IMR-90 (cell line): Measurements from ENCODE around the gene DYNLL2. TPM values are rescaled to one million over a fixed set of nuclear protein-coding genes. Genes with fewer than 3 reads are reported as not detected.
A peak's percentile ranks its signal among the peaks of the same experiment; 100 is the strongest.

ENCODE experiments used
- ATAC-seq: fragments of 200-7000 bp; cut with Tn5 transposase; 2 replicates; pipeline ENCODE4 v1.9.1; 2020; ENCODE audit warnings: low read depth, mild to moderate bottlenecking, moderate library complexity
- BruUV-seq: library from RNA; stranded (reverse); fragments of 400-500 nt; replicated peaks from 2 replicates; lab custom pipeline; 2021; lab: Mats Ljungman, UMichigan
- CTCF ChIA-PET: fragments of 300-600 bp; formaldehyde crosslinking; extraction: SDS; loops from one replicate; lab custom pipeline; 2021; ENCODE audit warnings: antibody characterized with exemption; lab: Yijun Ruan, JAX
- POLR2A ChIA-PET: fragments of 300-600 bp; sonication (Branson Sonifier 250); formaldehyde crosslinking; loops from one replicate; lab custom pipeline; 2022; ENCODE audit warnings: antibody characterized with exemption; ENCODE audit not compliant: unreplicated experiment; lab: Charles Lee
- DNase-seq: peaks from one replicate; pipeline ENCODE4 v3.0.0; 2013
- H2AFZ ChIP-seq: replicated peaks from 2 replicates; pipeline ENCODE3; 2013; ENCODE audit warnings: low read length, mild to moderate bottlenecking; ENCODE audit not compliant: poor library complexity
- H2AK5ac ChIP-seq: 2 replicates; pipeline ENCODE4 v1.6.1; 2013; ENCODE audit warnings: low read depth, low read length, inconsistent platforms
- H2AK9ac ChIP-seq: replicated peaks from 2 replicates; pipeline ENCODE3; 2013; ENCODE audit warnings: mild to moderate bottlenecking, low read depth, low read length, moderate library complexity; ENCODE audit not compliant: poor library complexity
- H2BK120ac ChIP-seq: 2 replicates; pipeline ENCODE4 v1.6.1; 2013; ENCODE audit warnings: low read depth, low read length, inconsistent platforms
- H2BK15ac ChIP-seq: 3 replicates; pipeline ENCODE4 v1.6.1; 2013; ENCODE audit warnings: low read depth, low read length, inconsistent platforms
- H2BK20ac ChIP-seq: 2 replicates; pipeline ENCODE4 v1.6.1; 2013; ENCODE audit warnings: low read depth, mild to moderate bottlenecking, inconsistent platforms, low read length, moderate library complexity
- H2BK5ac ChIP-seq: 2 replicates; pipeline ENCODE4 v1.6.1; 2013; ENCODE audit warnings: mild to moderate bottlenecking, low read depth, low read length, inconsistent platforms; ENCODE audit not compliant: poor library complexity, severe bottlenecking
- H3K14ac ChIP-seq: replicated peaks from 2 replicates; pipeline ENCODE4 v1.6.1; 2013; ENCODE audit warnings: low read depth, low read length, inconsistent platforms
- H3K18ac ChIP-seq: 2 replicates; pipeline ENCODE4 v1.6.1; 2013; ENCODE audit warnings: low read depth, low read length, control low read depth
- H3K23ac ChIP-seq: 2 replicates; pipeline ENCODE4 v1.6.1; 2013; ENCODE audit warnings: low read depth, low read length, inconsistent platforms
- H3K27ac ChIP-seq: 2 replicates; pipeline ENCODE4 v1.5.1; 2013; ENCODE audit warnings: mild to moderate bottlenecking, control low read depth, low read length; ENCODE audit not compliant: insufficient read depth
- H3K27me3 ChIP-seq: 2 replicates; pipeline ENCODE4 v1.6.1; 2013; ENCODE audit warnings: low read length; ENCODE audit not compliant: control insufficient read depth, insufficient read depth
- H3K36me3 ChIP-seq: 2 replicates; pipeline ENCODE4 v1.6.1; 2013; ENCODE audit warnings: low read length, mixed read lengths; ENCODE audit not compliant: control insufficient read depth, insufficient read depth
- H3K4ac ChIP-seq: 2 replicates; pipeline ENCODE4 v1.6.1; 2013; ENCODE audit warnings: low read depth, low read length, inconsistent platforms
- H3K4me1 ChIP-seq: 2 replicates; pipeline ENCODE4 v1.6.1; 2013; ENCODE audit warnings: low read length, mixed read lengths; ENCODE audit not compliant: control insufficient read depth, insufficient read depth
- H3K4me2 ChIP-seq: 2 replicates; pipeline ENCODE4 v1.6.1; 2013; ENCODE audit warnings: low read depth, mild to moderate bottlenecking, control low read depth, low read length, moderate library complexity
- H3K4me3 ChIP-seq: 2 replicates; pipeline ENCODE4 v1.5.1; 2013; ENCODE audit warnings: low read depth, mild to moderate bottlenecking, control low read depth, low read length, moderate library complexity; ENCODE audit not compliant: insufficient read depth
- H3K56ac ChIP-seq: 2 replicates; pipeline ENCODE4 v1.6.1; 2013; ENCODE audit warnings: low read length, inconsistent platforms; ENCODE audit not compliant: insufficient read depth; ENCODE audit errors: extremely low read depth
- H3K79me1 ChIP-seq, 2 experiments: 2 replicates each; pipeline ENCODE4 v1.6.1; 2013; ENCODE audit warnings: low read length in 2 of 2, inconsistent platforms in 1 of 2, low read depth in 1 of 2
- H3K9ac ChIP-seq: 2 replicates; pipeline ENCODE4 v1.6.1; 2013; ENCODE audit warnings: low read depth, low read length, control low read depth
- H3K9me1 ChIP-seq: 2 replicates; pipeline ENCODE4 v1.6.1; 2013; ENCODE audit warnings: low read length, inconsistent platforms; ENCODE audit not compliant: insufficient read depth
- H3K9me3 ChIP-seq: 2 replicates; pipeline ENCODE4 v1.6.1; 2013; ENCODE audit warnings: low read length; ENCODE audit not compliant: control insufficient read depth, insufficient read depth
- H4K20me1 ChIP-seq: 2 replicates; pipeline ENCODE4 v1.6.1; 2013; ENCODE audit warnings: low read length, inconsistent platforms; ENCODE audit not compliant: insufficient read depth
- H4K5ac ChIP-seq: 2 replicates; pipeline ENCODE4 v1.6.1; 2013; ENCODE audit warnings: mild to moderate bottlenecking, low read depth, low read length, control low read depth
- H4K8ac ChIP-seq, 2 experiments: 2 replicates each; pipeline ENCODE4 v1.6.1; 2013; ENCODE audit warnings: low read depth in 2 of 2, low read length in 2 of 2, control low read depth in 1 of 2, inconsistent platforms in 1 of 2
- H4K91ac ChIP-seq: 2 replicates; pipeline ENCODE4 v1.6.1; 2013; ENCODE audit warnings: low read depth, low read length, inconsistent platforms; ENCODE audit not compliant: insufficient read depth
- CEBPB ChIP-seq: IDR thresholded peaks from 2 replicates; pipeline ENCODE4 v1.6.1; 2012; ENCODE audit warnings: low read depth, low read length, improper control_type of control experiment
- CHD1 ChIP-seq: IDR thresholded peaks from 2 replicates; pipeline ENCODE4 v1.6.1; 2012; ENCODE audit warnings: low read depth, low read length, improper control_type of control experiment
- FOS ChIP-seq: fragments of 150-350 bp; IDR thresholded peaks from 2 replicates; pipeline ENCODE4 v1.6.1; 2016; ENCODE audit warnings: low read depth, low read length
- MAFK ChIP-seq: IDR thresholded peaks from 2 replicates; pipeline ENCODE4 v1.6.1; 2012; ENCODE audit warnings: low read depth, low read length, improper control_type of control experiment
- RAD21 ChIP-seq: IDR thresholded peaks from 2 replicates; pipeline ENCODE4 v1.6.1; 2012; ENCODE audit warnings: low read length, improper control_type of control experiment
- RCOR1 ChIP-seq: IDR thresholded peaks from 2 replicates; pipeline ENCODE4 v1.6.1; 2012; ENCODE audit warnings: mild to moderate bottlenecking, low read length, improper control_type of control experiment; ENCODE audit not compliant: insufficient replicate concordance
- SMC3 ChIP-seq: fragments of 150-350 bp; IDR thresholded peaks from 2 replicates; pipeline ENCODE4 v1.6.1; 2016; ENCODE audit warnings: low read depth, mild to moderate bottlenecking, antibody characterized with exemption, low read length, moderate library complexity
- WGBS, 2 experiments: methylation state at CpG; one replicate each; pipeline versions ENCODE4 v1.1.5 to v1.1.7; 2013; ENCODE audit warnings: missing lambda C conversion rate in 2 of 2; ENCODE audit not compliant: insufficient read length in 1 of 2; ENCODE audit errors: extremely low coverage in 2 of 2; 5-methylcytosine and 5-hydroxymethylcytosine counted together
- dilution Hi-C: fragments of 300-500 bp; cut with HindIII; formaldehyde crosslinking; loops from one replicate; pipeline ENCODE4 v1.14.3; 2018; ENCODE audit warnings: low sequenced_read_pairs; ENCODE audit not compliant: unreplicated experiment
- in situ Hi-C: fragments of 300-500 bp; cut with MboI; formaldehyde crosslinking; loops from 3 replicates; pipeline ENCODE4 v1.14.3; 2019; ENCODE audit warnings: low sequenced_read_pairs, inconsistent platforms, mixed read lengths
- intact Hi-C: fragments of 100-400 bp; cut with micrococcal nuclease; formaldehyde crosslinking; loops from 2 replicates; pipeline ENCODE4 v1.10.0; 2022
- polyA plus RNA-seq, 3 experiments: library from polyadenylated mRNA; depleted of rRNA; stranded (reverse); fragments of >200 nt; gene quantifications; 2 replicates each; pipeline ENCODE4 v1.2.3, GENCODE V29; 2012; ENCODE audit warnings: low replicate concordance in 1 of 3
- total RNA-seq: library from RNA; depleted of rRNA; stranded (reverse); fragments of >200 nt; gene quantifications from 2 replicates; pipeline ENCODE4 v1.2.3, GENCODE V29; 2012

DYNLL2 gene
- total and polyA plus RNA-seq, 2 of the 4 experiments (the other 2 are of a cell fraction): 9.1 to 14.2 TPM

GRCh38 chr17:58079300-58080033 is 3.8 kb upstream of the DYNLL2 start:
- H4K8ac ChIP-seq: no peak overlapping the region
- no peak overlapping the region for H3K4me3 ChIP-seq
- peaks cover 0 to 9% of the 10 kb centered on the region in 2 experiments; a peak in 2 of 4 replicates for H3K79me1 ChIP-seq
- peaks cover 8% of the 10 kb centered on the region for H4K20me1 ChIP-seq
- ATAC-seq (no peak), DNase-seq (no peak)
- H3K14ac ChIP-seq: no peak overlapping the region
- POLR2A ChIA-PET: no interaction called here
- H4K5ac ChIP-seq: no peak overlapping the region
- no peak overlapping the region for H2BK120ac ChIP-seq
- H3K23ac ChIP-seq: no peak overlapping the region; the same call in 1 of the 2 replicates
- no peak overlapping the region for H2AK5ac ChIP-seq
- H2BK15ac ChIP-seq: no peak overlapping the region
- no peak overlapping the region for H4K91ac ChIP-seq
- CTCF ChIA-PET: no interaction called here
- H3K56ac ChIP-seq: no peak overlapping the region
- H3K36me3 ChIP-seq: no peaks in the 10 kb centered on the region
- peaks cover 7% of the 10 kb centered on the region; the same call in 1 of the 2 replicates for H3K9me1 ChIP-seq
- TF ChIP-seq CEBPB (no peak), FOS (no peak), RAD21 (no peak), SMC3 (no peak), MAFK (no peak), RCOR1 (no peak), CHD1 (no peak)
- no peak overlapping the region for H3K4me2 ChIP-seq
- H3K9me3 ChIP-seq: no peaks in the 10 kb centered on the region
- no peak overlapping the region for H2AFZ ChIP-seq
- H2BK20ac ChIP-seq: no peak overlapping the region
- peaks cover 10% of the 10 kb centered on the region for H3K27me3 ChIP-seq
- no TSS peak for BruUV-seq
- peak overlapping the region; percentile 19 for H2AK9ac ChIP-seq
- H3K18ac ChIP-seq: no peak overlapping the region
- no peak overlapping the region for H2BK5ac ChIP-seq
- dilution Hi-C loops (no loop called here), intact Hi-C loops (no loop called here), in situ Hi-C loops (no loop called here)
- H3K4ac ChIP-seq: no peak overlapping the region
- peaks cover 5% of the 10 kb centered on the region for H3K4me1 ChIP-seq
- no peak overlapping the region for H3K27ac ChIP-seq
- WGBS, 2 experiments: 59% methylated on average over 4 of the region's 6 CpGs; no CpG with 5 or more reads in 1 of the 2 experiments
- no peak overlapping the region for H3K9ac ChIP-seq
